SIG-M5 treated with dmso at 0.1 percent for 504 hours (cell line): Measurements from ENCODE around the gene THBS3.
"Not testable (repeated sequence)": the region's sequence is repeated elsewhere in the genome, so short reads cannot be mapped to it uniquely, and the experiment has no call there.

ENCODE experiments used
- DNase-seq: peaks from one replicate; lab custom pipeline; 2025; ENCODE audit not compliant: unreplicated experiment; lab: John Stamatoyannopoulos, UW

The THBS3 gene

GRCh38 chr1:155207806-155208540, at the start of gene THBS3:
TSS of gene THBS3 (minus strand) at chr1:155207897. CDS start at chr1:155207876, 21 bp downstream.
- DNase-seq = no peak

GRCh38 chr1:155256058-155256852, 48.6 kb upstream of the THBS3 start:
- no peak for DNase-seq

GRCh38 chr1:155255243-155256007, 47.7 kb upstream of the THBS3 start, which contains the start of gene ENTREP3:
TSS of gene ENTREP3 (minus strand) at chr1:155255483. CDS start at chr1:155254877, 606 bp downstream.
- peak; percentile 80 for DNase-seq

GRCh38 chr1:155254714-155255242, 47.1 kb upstream of the THBS3 start:
- no peak for DNase-seq

- DNase-seq = no peak
Measured at GRCh38 chr1:155254228-155254713, 46.6 kb upstream of the THBS3 start.

- DNase-seq = no peak
Measured at GRCh38 chr1:155253797-155254196, 46.1 kb upstream of the THBS3 start.

- DNase-seq = peak; percentile 41
Measured at GRCh38 chr1:155253208-155253607, 45.5 kb upstream of the THBS3 start.

GRCh38 chr1:155251566-155251965, 43.9 kb upstream of the THBS3 start:
- no peak for DNase-seq

GRCh38 chr1:155250633-155251449, 43.1 kb upstream of the THBS3 start:
- peak; percentile 97 for DNase-seq

- no peak for DNase-seq
Measured at GRCh38 chr1:155250246-155250632, 42.5 kb upstream of the THBS3 start.

- DNase-seq = no peak
Measured at GRCh38 chr1:155247667-155248553, 40.2 kb upstream of the THBS3 start.

GRCh38 chr1:155246796-155247195, 39.1 kb upstream of the THBS3 start:
- not testable (repeated sequence) for DNase-seq

- no peak for DNase-seq
Measured at GRCh38 chr1:155245163-155245524, 37.4 kb upstream of the THBS3 start.

GRCh38 chr1:155244368-155245162, 36.9 kb upstream of the THBS3 start:
- DNase-seq = peak; percentile 100

- no peak for DNase-seq
Measured at GRCh38 chr1:155242805-155243358, 35.2 kb upstream of the THBS3 start.

- peak; percentile 74 for DNase-seq
Measured at GRCh38 chr1:155241841-155242264, 34.2 kb upstream of the THBS3 start.

GRCh38 chr1:155241069-155241679, 33.5 kb upstream of the THBS3 start:
- peak; percentile 93 for DNase-seq

- DNase-seq = peak; percentile 23
Measured at GRCh38 chr1:155236451-155236850, 28.8 kb upstream of the THBS3 start.
